SH-SY5Y (cell line): ENCODE results near the gene PCGF2.

Experiments used
- GATA2 ChIP-seq: IDR thresholded peaks from 2 replicates; pipeline ENCODE4 v1.6.1; 2011; ENCODE audit warnings: mild to moderate bottlenecking, low read depth, low read length
- GATA3 ChIP-seq: IDR thresholded peaks from 2 replicates; pipeline ENCODE4 v1.6.1; 2011; ENCODE audit warnings: low read depth, mild to moderate bottlenecking, low read length, moderate library complexity

GRCh38 chr17:38721802-38722201 is 26.3 kb downstream of the PCGF2 start:
- no peak for TF ChIP-seq GATA2
- no peak for TF ChIP-seq GATA3
